ENCODE data around the gene FCF1.

FCF1 gene, protein sequence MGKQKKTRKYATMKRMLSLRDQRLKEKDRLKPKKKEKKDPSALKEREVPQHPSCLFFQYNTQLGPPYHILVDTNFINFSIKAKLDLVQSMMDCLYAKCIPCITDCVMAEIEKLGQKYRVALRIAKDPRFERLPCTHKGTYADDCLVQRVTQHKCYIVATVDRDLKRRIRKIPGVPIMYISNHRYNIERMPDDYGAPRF

DNA sequence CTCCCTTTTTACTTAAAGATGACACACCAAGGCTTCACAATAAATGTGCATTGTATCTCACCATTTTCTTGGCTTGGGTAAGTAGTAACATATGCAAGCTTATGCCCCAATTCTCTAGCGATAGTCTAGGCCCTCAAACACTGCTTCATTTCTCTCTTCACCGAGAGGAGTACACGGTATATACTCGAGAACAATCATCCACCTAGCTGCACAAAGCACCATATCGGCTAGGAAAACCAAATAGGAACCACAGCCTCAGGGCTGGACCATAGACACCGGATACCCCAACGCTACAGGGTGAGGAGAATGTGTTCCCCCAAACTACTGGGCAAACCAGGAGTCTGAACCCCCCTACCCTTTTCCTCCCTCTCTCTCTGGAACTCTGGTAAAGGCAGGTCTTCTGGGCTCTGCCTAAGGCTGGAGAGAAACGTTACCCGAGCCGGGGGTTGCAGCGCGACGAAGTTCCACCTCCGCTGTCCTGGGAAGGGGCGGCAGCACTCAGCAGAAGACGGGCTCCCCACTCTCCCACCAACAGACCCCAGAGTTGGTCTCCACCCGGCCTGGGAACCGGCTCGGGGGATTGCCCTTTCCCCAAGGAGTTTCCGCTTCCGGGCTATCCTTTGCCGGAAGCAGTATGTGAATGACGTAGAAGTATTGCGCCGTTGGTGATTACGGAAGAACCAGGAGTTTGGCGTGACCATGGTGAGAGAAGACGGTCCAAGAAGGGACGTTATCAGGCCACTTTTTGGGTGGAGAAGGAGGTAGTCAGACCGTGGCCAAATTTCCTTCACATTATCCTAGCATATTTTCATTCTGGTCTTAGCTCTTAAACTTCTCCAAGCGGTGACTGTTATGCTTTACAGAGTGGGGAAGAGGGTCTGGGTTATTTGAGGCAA is at the start of gene FCF1, which contains the start of gene AREL1:
Gene FCF1 (plus strand): TSS at position 646 of the 896 bp plus-strand sequence. CDS start 54 bp downstream, at position 700.
Gene AREL1 (minus strand): TSS at position 582 of the 896 bp plus-strand sequence. CDS start 27,465 bp downstream, outside the sequence.
- in situ Hi-C loops (cut with MboI; ENCODE audit: low sequenced_read_pairs), result no loop called here

DNA sequence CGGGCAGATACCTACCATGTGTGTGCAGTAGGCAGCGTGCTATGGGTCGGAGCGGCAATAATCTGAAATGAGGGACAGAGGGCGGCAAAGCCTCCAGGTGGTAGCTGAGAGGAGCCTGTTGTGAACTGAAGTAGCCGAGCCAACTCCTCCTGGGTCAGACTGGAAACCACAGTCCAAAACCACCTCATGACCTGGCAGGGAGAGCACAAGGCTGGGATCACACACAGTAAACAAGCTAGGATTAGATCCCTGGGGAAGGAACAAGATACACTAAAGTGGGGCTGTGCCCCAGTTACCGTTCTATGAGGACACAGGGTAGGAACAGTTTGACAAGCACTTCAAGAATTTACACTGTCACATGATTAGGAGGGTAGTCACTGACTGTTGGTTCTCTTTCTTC is 49.1 kb upstream of the FCF1 start:
- in situ Hi-C loops (cut with MboI; ENCODE audit: low sequenced_read_pairs), result no loop called here

DNA sequence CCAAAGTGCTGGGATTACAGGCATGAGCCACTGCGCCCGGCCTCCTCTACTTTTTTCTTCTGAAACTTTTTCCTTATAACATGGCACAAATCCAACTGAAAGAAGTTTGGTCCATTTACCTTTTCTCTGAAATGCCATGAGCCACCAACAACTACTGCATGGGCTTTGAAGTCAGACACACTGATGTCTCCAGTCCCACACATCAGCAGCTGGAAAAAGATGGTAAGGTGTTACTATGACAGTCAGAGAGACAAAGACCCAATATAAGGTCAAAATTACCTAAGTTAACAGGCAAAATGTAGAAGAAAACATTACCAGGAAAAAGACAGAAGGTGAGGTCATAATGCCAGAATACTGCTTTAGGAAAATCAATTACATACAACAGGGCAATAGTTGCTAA is 48.2 kb upstream of the FCF1 start:
- in situ Hi-C loops (cut with MboI; ENCODE audit: low sequenced_read_pairs), result no loop called here

DNA sequence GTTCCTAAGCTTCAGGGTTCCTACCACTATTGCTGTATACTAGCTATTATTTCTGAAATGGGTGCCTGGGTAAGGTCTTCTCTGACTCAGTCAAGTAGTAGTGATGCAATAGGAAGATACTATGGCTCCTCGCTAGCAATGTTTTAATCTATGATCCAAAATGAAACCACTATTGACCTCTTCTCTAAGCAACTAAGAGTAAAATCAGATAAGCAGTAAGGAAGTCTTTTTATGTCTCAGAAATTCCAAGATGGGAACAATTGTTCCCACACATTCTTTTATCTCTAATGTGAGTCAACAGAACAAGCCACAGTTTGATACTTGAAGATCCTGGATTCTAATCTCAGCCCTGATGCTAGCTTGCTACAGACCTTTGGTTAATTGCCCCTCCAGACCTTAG is 45.2 kb upstream of the FCF1 start:
- in situ Hi-C loops (cut with MboI; ENCODE audit: low sequenced_read_pairs), result no loop called here

DNA sequence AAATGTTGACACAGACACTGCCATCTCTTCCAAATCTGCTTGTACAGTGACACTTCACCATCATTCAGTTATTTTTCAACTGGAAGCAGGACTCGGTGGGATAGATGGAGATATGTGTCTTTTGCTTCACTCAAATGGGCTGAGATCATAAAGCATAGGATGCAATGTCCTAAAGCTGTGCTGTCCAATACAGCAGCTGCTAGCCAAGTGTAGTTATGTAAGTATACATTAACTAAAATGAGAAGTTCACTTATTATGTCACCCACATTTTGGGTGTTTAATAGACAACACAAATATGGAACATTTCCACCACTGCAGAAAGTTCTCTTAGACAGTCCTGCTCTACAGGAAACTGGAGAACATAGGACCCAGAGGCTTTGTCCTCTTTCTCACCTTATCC is 43.7 kb upstream of the FCF1 start:
- in situ Hi-C loops (cut with MboI; ENCODE audit: low sequenced_read_pairs), result no loop called here

DNA sequence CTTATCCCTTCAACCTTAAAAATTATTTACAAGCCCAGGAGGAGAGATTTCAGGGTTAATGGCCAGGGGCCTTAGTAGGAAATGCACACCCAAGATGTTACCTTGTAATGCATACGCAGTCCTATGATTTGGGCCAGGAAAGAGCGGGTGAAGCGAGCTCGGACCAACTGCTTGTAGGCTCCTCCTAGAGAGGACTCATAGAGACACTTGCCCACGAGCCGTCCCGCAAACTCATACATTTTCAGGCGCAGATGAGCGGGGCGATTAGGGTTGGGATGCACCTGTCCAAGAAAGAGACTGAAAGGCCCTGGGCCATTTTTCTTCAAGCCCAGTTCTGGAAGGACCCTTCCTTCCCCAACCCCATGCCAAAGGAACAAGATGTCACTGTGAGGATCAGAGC is 43.1 kb upstream of the FCF1 start:
- in situ Hi-C loops (cut with MboI; ENCODE audit: low sequenced_read_pairs), result no loop called here

DNA sequence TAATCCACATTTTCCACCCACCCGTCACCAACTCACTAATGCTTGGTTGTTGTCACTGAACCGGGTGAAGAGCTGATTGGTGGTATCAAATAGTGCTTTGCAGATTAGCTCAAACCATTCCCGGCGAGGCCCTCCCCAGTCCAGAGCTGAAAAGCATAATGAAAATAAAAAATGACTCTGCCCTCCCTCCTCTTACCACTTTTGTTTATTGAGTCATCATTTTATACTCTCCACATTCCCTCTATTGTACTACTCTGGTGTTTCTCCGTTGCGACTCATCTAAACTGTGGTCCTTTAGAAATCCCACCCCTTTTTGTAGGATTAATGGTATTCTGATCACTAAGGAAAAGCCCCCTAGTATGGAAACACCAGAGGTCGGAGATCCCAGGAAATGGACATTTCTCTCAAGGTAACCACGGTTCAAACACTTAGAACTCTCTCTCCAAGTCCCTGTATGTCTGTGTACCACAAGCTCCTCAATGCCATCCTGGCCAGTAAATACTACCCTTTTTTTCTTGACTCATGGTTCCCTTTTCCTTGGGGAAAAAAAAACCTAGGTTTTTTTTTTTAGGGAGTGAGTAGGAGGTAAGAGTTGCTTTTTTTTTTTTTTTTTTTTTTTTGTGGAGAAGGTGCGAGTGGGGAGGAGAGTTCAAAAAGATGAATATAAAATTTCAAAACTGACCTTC is 42.1 kb upstream of the FCF1 start:
- in situ Hi-C loops (cut with MboI; ENCODE audit: low sequenced_read_pairs), result no loop called here

DNA sequence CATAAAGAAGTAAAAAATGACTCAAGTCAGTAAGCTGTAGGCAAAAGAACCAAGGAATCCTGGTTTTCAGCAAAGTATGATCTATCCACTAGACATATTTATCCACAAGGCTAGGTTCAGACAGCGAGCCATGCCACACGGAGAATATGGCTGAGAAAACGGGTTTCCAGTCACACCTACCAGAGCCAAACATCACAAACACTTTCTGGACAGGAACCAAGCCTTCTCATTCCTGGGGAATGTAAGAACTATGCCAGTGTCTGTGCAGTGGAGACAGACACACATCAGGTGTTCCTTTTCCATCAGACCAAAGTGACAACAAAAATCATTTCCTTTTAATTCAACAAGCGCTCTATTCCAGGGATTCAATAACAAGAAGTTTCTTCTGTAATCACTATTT is 41.2 kb upstream of the FCF1 start:
- in situ Hi-C loops (cut with MboI; ENCODE audit: low sequenced_read_pairs), result no loop called here

DNA sequence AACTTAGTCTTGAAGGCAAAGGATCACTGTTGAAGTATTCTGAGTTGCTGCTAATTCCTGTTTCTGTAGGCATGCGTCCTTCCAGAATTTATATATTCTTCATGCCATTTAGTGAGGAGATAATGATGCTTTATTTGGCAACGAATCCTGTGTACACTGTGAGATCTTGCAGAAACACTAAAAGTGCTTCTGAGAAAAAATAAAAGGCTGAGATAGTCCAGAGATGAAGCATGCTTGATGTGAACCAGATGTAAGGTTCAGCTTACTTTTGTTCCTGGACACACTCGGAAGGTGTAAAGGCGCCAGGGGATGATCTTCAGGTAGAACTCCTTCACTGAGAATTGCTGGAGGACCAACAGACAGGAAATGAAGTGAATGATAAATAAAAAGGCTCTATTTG is 39.2 kb upstream of the FCF1 start:
- in situ Hi-C loops (cut with MboI; ENCODE audit: low sequenced_read_pairs), result no loop called here

DNA sequence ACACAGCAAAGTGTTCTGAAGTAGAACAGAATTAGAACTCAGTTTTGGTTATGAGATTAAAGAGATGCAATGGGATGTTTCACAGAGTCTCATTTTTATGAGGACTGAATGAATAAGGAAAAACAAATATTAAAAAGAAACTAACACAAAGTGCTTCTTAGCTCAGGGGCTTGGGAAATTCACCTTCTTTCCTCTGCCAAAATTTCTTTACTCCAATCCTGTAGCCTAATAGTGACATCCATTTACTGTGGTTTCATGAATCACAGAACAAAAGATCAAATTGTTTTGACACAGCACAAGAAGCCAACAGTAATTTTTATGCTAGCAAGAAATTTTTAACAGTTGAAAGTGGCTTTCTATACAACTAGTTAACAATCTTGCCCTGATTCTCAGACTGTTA is 37.7 kb upstream of the FCF1 start:
- in situ Hi-C loops (cut with MboI; ENCODE audit: low sequenced_read_pairs), result no loop called here

DNA sequence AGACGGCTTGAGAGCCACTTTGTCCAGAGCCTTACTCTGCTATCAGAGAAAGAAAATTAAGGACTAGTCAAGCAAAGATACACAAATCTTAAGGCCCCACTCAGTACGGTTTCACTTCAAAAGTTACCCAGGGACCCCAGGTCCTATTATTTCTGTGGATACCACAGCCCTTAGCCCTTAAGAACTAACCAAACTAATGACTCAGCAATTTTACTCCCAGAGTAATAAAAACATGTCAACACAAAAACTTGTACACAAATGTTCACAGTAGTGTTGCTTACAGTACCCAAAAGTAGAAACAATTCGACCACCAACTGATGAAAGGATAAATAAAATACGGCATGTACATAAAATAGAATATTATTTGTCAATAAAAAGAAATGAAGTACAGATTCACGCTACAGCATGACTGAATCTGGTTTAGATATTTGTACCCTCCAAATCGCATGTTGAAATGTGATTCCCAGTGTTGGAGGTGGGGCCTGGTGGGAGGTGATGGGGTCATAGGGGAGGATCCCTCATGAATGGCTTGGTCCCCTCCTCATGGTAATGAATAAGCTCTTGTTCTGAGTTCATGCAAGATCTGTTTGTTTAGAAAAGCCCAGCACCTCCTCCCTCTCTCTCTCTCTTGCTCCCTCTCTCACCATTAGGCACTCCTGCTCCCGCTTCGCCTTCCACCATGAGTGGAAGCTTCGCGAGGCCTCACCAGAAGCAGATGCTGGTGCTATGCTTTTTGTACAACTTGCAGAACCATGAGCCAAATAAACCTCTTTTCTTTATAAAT is 30.6 kb upstream of the FCF1 start:
- in situ Hi-C loops (cut with MboI; ENCODE audit: low sequenced_read_pairs), result no loop called here

DNA sequence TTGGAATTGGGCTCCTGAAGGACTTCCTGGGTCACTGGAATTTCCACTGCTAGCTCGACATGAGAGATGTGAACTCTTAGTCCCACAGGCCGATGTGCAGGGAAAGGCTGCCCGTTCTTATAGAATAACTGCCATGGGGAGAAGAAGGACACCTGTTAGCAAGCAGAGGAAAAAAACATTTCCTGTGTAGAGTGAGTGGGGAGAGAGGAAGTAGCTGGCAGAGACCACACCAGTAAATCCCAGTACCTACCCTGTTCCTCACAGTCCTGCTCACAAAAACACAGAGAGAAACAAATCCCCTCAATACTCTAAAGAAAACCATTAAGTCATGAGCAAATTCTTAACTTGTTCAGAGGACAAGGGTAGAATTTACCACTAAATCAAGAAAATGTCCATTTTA is 29.5 kb upstream of the FCF1 start:
- in situ Hi-C loops (cut with MboI; ENCODE audit: low sequenced_read_pairs), result no loop called here

DNA sequence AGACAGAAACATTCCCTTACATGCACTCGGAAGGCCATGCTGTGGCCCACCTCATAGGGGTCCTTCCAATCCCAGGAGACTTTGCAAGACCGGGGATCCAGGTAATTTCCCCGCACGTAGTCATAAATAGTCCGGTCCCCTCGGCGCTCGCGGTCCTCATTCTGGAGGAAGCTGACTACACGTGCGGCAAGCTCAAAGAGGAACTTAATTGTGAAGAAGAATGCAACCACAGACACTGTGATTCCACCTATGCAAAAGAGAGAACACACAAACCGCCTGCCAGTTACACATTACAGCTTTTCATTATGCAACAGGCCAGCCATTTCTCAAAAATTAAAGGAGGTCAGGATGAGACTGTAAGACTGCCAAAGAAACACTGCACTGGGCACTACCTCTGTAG is 28.5 kb upstream of the FCF1 start:
- in situ Hi-C loops (cut with MboI; ENCODE audit: low sequenced_read_pairs), result no loop called here

DNA sequence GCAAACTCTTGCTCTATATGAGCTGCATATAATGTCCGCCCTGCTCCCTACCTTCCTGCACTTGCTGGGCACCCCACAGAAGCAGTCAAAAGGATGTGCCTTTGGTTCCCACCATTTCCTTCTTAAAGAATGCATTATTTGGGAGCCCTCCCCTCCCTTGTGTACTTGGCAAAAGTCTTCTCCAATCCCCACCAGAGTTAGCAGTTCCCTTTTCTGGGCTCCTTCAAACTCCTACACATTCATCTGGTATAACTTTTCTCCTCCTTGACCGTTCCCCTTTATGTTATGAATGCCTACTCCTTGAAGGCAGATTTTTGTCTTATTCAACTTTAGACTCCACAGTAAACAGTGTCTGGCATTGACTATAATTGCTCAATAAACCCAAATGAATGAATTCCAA is 27.9 kb upstream of the FCF1 start:
- in situ Hi-C loops (cut with MboI; ENCODE audit: low sequenced_read_pairs), result no loop called here

DNA sequence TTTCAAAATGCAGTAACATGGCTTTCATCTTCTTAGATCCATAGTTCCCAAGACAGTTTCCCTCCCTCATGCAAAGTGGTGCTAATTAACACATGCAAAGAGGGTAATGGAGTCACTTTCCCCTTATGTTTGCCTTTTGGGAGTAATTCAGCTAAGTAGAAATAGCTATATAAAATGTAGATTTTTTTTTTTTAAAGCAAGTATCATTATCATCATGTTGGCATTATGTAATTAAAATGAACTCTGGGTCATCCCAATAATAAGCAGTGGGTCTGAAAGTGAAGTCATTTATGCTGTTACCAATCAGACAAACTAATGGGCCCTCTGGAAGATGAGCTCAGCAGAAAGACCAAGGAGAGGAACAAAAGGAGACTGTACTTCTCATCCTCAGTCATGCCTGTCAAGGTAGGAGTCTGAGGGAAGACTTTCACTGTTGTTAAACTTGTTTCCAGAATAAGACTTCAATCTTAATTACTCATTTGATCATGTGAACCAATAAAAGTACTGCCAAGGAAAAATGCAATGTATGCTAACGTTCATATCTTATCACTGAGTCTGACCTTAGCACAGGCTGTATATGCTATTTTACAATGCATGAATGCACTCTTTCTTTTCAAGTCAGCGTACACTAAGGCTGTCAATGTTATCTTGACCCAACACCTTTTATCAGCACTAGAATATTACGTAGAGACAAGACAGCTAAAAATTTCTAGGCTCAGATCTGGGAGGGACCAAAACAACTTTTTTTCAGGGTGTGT is 26.8 kb upstream of the FCF1 start:
- in situ Hi-C loops (cut with MboI; ENCODE audit: low sequenced_read_pairs), result no loop called here

DNA sequence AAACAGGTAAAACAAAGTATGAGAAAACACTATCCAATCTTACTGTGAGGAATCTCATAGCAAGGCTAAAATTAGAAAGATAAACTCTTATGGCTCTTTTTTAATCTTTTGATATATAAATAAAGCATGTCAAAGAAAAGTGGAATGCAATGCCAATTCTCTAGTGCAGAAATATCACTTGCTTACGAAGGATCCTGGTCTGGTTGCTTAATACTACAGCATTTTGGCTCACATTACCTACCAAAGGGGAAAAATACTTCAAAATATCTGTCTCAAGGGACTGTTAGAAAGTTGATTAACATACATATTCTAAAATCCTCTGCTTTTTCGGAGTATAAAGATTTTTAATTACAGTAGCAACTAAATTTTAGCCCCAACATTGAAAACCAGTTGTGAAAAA is 21.5 kb upstream of the FCF1 start:
- in situ Hi-C loops (cut with MboI; ENCODE audit: low sequenced_read_pairs), result no loop called here

DNA sequence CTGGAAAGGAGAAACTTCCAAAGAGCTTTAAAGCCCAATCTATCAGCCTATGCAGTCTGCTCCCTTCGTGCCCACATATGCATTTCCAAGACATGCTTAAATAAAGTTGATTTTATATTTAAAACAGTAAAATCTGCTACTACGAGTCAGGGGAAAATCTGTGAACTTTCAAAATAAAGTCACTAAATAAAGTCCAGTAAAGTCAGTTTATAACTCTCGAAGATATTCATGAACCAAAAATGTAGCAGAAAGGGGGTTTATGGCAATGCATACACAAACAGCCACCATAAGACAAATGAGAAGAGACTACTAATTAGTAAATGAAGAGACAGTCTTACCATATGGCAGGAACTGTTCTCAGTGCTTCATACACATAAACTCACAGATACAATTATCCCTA is 19.8 kb upstream of the FCF1 start:
- in situ Hi-C loops (cut with MboI; ENCODE audit: low sequenced_read_pairs), result no loop called here

DNA sequence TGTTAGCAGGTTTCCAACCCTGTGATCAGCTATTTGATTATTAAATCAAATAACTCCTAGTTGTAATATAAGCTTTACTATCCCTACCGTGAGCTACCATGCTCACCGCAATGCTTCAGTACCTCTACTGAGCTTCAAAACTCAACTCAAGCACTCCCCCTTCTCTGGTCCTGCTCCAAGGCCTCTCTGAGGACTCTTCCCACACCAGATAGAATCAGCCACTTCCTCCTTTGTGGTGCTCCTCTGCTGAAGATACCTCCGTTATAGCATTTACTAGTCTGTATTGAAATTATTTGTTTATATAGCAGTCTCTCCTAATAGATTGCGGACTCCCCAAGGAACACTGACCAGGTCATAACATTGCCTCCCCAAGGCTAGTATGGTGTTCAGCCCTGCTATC is 17.5 kb upstream of the FCF1 start:
- in situ Hi-C loops (cut with MboI; ENCODE audit: low sequenced_read_pairs), result no loop called here

DNA sequence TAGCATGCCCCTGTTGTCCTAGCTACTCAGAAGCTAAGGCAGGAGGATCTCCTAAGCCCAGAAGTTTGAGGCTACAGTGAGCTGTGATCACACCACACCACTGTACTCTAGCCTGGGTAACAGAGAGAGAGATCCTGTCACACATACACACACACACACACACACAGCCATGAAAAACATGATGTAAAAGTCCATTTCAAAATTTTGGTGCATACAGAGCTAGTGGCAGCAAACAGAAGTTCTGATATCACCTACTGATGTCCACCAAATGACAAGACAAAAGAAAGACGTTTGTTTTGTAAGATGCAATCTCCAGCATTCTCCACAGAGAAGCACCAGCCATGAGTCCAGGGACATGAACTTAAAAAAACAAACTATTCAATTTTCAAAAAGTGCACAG is 15.9 kb upstream of the FCF1 start:
- in situ Hi-C loops (cut with MboI; ENCODE audit: low sequenced_read_pairs), result no loop called here

DNA sequence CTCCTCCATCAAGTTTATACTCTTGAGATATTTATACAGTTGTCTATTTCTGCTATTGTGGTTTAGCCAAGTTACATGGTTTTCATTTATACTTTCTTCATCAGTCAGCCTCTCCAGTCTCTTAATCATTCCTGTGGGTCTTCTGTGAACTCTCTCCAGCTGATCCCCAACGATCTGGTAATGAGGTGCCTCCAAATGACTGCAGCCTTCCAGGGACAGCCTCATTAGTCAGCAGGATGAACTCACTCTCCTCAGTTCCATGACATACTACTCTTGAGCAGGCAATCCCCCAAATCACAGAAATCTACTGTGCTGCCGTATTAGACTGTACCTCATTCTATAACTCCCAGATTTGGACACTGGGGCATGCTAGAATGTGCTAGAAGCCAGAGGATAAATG is 15.4 kb upstream of the FCF1 start:
- in situ Hi-C loops (cut with MboI; ENCODE audit: low sequenced_read_pairs), result no loop called here
